ENCODE measurements around the gene SMG9.

SMG9 gene

GRCh38 chr19:43774103-43774939 lies 19.6 kb upstream of the SMG9 start:
- no peak for DNase-seq (ENCODE audit: low read depth)
- no peak overlapping the region for H3K4me3 ChIP-seq (ENCODE audit: low read depth, low read length)

GRCh38 chr19:43773725-43774102 lies 19.0 kb upstream of the SMG9 start:
- TF ChIP-seq CTCF (IDR thresholded peaks at IDR 0.05; ENCODE audit: insufficient read depth, low read depth, low read length, missing control alignments) = no peak
- no peak for DNase-seq (ENCODE audit: low read depth)
- H3K4me3 ChIP-seq (ENCODE audit: low read depth, low read length) = no peak overlapping the region

More at GRCh38 chr19:43774103-43774939, 19.6 kb upstream of the SMG9 start:
- TF ChIP-seq CTCF (IDR thresholded peaks at IDR 0.05; ENCODE audit: insufficient read depth, low read depth, low read length, missing control alignments) = no peak

- DNase-seq (ENCODE audit: low read depth) = no peak
- no peak for TF ChIP-seq CTCF (IDR thresholded peaks at IDR 0.05; ENCODE audit: insufficient read depth, low read depth, low read length, missing control alignments)
- no peak overlapping the region for H3K4me3 ChIP-seq (ENCODE audit: low read depth, low read length)
These were observed 14.5 kb upstream of the SMG9 start for GRCh38 chr19:43769256-43769655.

GRCh38 chr19:43768273-43769050 lies 13.7 kb upstream of the SMG9 start:
- DNase-seq (ENCODE audit: low read depth) = no peak
- no peak overlapping the region for H3K4me3 ChIP-seq (ENCODE audit: low read depth, low read length)
- no peak for TF ChIP-seq CTCF (IDR thresholded peaks at IDR 0.05; ENCODE audit: insufficient read depth, low read depth, low read length, missing control alignments)

- H3K4me3 ChIP-seq (ENCODE audit: low read depth, low read length) = no peak overlapping the region
- TF ChIP-seq CTCF (IDR thresholded peaks at IDR 0.05; ENCODE audit: insufficient read depth, low read depth, low read length, missing control alignments) = no peak
- DNase-seq (ENCODE audit: low read depth) = no peak
These were observed 13.1 kb upstream of the SMG9 start for GRCh38 chr19:43767818-43768217.

- DNase-seq (ENCODE audit: low read depth) = no peak
- TF ChIP-seq CTCF (IDR thresholded peaks at IDR 0.05; ENCODE audit: insufficient read depth, low read depth, low read length, missing control alignments) = no peak
These were observed 12.6 kb upstream of the SMG9 start for GRCh38 chr19:43767316-43767715.

More at GRCh38 chr19:43767316-43767715, 12.6 kb upstream of the SMG9 start:
- H3K4me3 ChIP-seq (ENCODE audit: low read depth, low read length) = no peak overlapping the region

Measured in GM12865 (cell line).